ENCODE data around the gene CNOT6L. TPM values are rescaled to one million over a fixed set of nuclear protein-coding genes. Genes with fewer than 3 reads are reported as not detected.
A peak's percentile ranks its signal among the peaks of the same experiment; 100 is the strongest.
"Not testable (repeated sequence)": the region's sequence is repeated elsewhere in the genome, so short reads cannot be mapped to it uniquely, and the experiment has no call there.

Gene CNOT6L
- total RNA-seq, 1 experiment from 2014 or later, result 8.1 TPM

DNA sequence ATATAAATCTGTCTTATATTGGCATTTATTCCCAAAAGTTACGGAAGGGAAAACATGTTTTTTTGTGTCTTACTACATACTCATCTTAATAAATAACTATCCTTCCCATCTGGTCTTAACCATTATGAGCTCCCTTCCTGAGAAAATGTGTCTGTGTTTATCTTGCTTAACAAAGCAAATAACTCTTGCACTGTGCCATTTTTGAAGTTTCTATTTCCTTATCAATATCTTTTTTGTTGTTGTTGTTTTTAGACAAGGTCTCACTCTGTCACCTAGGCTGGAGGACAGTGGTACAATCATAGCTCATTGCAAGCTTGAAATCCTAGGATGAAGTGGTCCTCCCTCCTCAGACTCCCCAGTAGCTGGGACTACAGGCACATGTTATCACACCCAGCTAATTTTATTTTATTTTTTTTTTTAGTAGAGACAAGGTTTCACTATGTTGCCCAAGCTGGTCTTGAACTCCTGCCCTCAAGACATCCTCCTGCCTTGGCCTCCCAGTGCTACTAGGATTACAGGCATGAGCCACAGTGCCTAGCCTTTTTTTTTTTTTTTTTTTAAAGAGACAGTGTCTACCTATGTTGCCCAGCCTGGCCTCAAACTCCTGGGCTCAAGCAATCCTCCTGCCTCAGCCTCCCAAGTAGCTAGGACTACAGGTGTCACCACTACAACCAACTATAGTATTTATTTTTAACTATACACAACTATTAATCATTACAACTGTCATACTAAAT, 36.9 kb downstream of the CNOT6L start:
- no peak for DNase-seq (ENCODE audit: low read depth)

DNA sequence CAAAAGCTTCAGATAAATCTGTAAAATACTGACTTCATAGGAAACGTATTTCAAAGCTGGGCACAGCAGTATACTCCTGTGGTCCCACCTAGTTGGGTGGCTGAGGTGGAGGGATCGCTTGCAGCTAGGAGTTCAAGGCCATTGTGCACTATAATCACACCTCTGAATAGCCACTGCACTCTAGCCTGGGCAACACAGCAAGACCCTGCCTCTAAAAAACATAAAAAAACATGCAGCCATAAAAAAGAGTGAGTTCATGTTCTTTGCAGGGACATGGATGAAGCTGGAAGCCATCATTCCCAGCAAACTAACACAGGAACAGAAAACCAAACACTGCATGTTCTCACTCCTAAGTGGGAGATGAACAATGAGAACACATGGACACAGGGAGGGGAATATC, 38.4 kb downstream of the CNOT6L start:
- not testable (repeated sequence) for DNase-seq (ENCODE audit: low read depth)

- DNase-seq (ENCODE audit: low read depth), result no peak
These were observed 41.9 kb downstream of the CNOT6L start for GRCh38 chr4:77777135-77777807.

GRCh38 chr4:77776182-77777134, 42.7 kb downstream of the CNOT6L start:
- DNase-seq (ENCODE audit: low read depth), result peak; percentile 15

GRCh38 chr4:77773101-77773500, 46.1 kb downstream of the CNOT6L start:
- DNase-seq (ENCODE audit: low read depth), result no peak

GRCh38 chr4:77771566-77771965, 47.6 kb downstream of the CNOT6L start:
- DNase-seq (ENCODE audit: low read depth), result no peak

DNA sequence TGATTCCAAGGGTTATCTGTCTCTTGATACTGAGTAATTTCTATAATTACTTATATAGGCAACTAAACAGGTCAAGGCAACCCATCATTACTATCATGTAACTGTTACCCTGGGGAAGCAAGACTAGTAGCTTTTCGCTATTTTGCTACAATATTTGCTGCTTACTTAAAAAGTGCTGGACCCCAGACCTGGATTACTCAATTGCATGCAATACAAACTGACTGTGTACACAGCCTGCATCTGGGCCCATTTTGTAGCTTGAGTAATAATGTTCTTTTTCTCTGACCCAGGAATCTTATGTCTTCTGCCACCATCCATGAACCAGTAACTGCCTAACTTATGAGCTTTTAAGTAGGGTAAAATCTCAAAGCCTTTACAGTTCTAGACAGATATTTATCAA, 53.4 kb downstream of the CNOT6L start:
- DNase-seq (ENCODE audit: low read depth), result no peak

DNA sequence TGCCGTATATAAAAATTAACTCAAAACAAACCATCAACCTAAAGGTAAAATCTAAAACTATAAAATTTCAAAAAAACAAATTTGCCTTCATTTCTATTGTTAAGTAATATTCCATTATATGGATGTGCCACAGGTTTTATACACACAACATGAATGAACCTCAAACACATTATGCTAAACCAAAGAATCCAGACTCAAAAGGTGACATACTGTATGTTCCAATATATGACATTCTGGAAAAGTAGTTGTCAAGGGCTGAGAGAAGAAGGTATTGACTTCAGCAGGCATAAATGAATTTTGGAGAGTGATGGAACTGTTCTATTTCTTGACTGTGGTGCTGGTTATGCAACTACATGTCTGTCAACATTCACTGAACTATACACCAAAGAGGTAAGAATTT, 56.6 kb downstream of the CNOT6L start:
- no peak for DNase-seq (ENCODE audit: low read depth)

- DNase-seq (ENCODE audit: low read depth), result no peak
These were observed 57.6 kb downstream of the CNOT6L start for GRCh38 chr4:77761595-77761994.

GRCh38 chr4:77758804-77759203, 60.4 kb downstream of the CNOT6L start:
- DNase-seq (ENCODE audit: low read depth), result no peak

DNA sequence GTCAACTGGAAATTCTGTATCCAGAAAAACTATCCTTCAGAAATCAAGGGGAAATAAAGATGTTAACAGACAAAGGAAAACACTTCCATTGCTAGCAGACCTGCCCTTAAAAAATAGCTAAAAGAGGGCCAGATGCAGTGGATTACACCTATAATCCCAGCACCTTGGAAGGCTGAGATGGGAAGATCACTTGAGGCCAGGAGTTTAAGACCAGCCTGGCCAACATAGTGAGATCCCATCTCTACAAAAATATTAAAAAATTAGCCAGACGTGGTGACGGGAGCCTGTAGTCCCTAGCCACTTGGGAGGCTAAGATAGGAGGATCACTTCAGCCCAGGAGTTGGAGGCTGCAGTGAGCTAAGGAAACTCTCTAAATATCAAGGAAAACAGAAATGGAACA, 67.4 kb downstream of the CNOT6L start:
- DNase-seq (ENCODE audit: low read depth), result no peak

- no peak for DNase-seq (ENCODE audit: low read depth)
These were observed 73.4 kb downstream of the CNOT6L start for GRCh38 chr4:77745792-77746191.

DNA sequence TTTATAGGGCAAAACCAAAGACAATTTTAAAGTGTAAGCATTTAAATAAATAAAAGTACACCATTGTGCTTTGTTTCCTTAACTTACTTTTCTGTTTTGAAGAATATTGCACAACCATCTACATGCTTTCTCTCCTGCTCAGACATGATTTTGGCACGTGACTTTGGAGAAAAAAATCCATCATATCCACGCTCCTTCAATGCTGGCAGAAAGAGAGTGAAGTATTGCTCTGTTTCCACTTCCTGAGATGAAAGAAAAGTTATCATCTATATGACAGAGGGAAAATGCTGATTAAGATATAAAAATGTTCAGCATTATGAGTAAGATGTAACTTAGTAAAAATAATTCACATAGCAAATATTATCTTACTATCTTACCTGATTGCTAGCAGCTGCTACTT, 77.1 kb downstream of the CNOT6L start:
- no peak for DNase-seq (ENCODE audit: low read depth)

DNA sequence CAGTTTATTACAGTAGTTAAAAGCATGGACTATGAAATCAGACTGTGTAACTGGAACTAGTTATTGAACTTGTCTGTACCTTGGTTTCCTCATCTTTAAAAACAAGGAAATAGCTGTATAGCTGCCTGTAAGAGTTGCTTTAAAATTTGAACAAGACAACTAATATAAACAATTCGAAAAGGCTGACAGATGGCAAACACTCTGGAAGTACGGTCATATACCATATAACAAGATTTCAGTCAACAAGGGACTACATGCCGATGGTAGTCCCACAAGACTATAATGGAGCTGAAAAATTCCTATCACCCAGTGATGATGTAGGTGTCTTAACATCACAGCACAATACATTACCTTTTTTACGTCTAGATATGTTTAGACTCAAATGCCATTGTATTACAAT, 78.7 kb downstream of the CNOT6L start:
- no peak for DNase-seq (ENCODE audit: low read depth)

DNA sequence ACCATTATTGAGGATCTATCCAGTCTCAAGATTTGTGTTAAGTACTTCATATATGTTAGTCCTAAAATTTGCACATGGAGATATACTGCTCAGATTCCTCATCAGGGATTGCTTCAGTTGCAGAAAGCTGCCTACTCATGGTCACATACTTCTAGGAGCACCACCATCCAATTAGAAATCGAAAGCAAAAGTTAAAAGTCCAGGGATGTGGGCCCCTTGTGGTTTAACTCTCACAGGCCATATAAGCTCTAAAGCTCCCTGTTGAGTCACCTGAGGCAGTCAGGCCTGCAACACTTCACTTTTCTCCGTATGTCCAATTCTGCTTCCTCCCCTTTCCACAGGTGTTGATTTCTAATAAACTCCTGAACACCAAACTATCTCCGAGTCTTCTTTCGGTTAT, 84.2 kb downstream of the CNOT6L start:
- DNase-seq (ENCODE audit: low read depth), result peak; percentile 77

DNA sequence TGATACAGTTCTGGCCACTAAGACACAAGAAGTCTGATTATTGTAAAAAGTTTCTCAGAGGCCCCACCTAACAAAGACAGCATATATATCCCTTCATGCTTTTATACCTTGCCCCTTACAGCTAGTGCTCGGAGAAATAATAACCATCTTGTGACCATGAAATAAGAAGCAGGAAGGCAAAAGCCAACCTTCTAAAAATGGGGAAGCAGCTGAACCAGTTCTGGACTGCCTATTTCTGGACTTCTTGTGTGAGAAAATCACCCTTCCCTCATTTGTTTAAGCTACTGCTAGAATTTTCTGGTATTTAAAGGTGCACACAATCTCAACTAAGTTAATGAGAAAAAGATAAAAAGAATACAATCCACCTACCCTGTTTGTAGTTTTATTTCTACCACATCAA, 87.5 kb downstream of the CNOT6L start:
- no peak for DNase-seq (ENCODE audit: low read depth)

DNA sequence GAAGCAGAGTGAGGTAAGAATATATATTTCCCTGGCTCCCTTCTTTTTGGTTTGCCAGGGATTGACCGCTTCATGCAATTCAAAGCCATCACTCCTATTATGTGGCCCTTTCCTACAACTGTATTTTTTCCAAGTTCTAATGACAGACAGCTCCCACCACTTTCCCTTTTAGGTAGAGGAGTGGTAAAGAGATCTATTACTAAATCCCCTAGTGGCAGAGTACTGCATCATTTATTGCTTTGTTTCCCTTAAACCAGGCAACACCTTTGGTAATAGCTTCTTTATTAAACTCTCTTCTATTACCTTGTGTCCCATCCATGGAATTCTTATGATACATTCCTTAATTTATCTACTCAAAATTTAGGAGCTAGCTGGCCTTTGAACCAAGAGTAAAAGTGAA, 90.7 kb downstream of the CNOT6L start:
- DNase-seq (ENCODE audit: low read depth), result no peak

GRCh38 chr4:77721073-77721472, 98.1 kb downstream of the CNOT6L start:
- no peak for DNase-seq (ENCODE audit: low read depth)

DNA sequence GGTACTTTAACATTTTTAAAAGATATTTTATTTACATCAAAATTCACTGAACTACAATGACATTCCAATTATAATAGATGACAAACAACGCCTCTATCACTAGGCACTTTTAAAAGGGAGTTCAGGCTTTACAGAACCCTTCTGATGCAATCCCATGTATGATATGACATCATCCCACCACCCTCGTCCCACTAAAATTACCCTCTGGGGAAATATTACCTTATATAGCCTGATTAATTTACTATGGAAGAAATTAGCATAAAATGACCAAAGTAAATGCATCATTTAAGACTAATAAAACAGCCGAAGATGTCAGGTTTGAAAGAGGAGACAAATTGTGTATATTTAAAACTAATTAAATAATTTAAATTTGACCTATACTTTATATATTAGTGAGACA, 100.7 kb downstream of the CNOT6L start:
- DNase-seq (ENCODE audit: low read depth), result not testable (repeated sequence)

DNA sequence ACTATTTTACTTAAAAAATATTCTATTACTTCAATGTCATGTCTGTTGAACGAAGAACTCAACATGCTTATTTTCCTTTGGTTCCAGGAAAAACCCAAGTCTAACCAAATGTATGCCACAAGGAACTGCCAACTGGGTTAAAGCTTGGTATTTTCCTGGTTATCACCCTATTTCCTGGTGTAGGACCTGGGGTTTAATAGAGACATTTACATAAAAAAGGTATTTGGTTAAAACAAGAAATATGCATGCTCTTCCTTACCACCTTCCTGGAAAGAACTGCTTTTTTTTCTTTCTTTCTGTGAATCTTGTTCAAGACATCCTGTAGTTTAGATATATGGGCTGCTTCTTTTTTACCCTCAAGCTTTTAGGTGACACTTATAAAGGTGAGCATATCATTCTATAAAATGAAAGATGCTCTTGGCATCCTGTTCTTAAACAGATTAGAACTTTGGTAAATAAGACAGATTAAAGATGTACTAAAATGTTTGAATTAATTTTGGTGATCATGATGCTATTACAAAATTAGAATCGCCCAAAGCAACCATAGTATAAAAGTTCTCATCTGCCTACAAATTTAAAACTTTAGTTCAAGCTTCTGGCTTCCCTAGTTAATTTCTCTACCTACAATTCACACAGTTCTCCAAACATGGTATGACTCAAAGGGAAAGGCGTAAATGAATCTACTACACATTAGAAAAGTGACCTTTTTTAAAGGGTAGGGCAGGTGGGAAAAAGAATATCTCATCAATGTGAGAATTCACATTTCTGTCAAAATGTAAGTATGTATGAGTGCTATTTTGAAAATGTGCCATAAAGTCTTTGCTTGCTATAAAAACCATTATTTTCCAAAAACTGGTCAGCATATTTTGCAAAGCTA, 103.5 kb downstream of the CNOT6L start:
- no peak for DNase-seq (ENCODE audit: low read depth)

DNA sequence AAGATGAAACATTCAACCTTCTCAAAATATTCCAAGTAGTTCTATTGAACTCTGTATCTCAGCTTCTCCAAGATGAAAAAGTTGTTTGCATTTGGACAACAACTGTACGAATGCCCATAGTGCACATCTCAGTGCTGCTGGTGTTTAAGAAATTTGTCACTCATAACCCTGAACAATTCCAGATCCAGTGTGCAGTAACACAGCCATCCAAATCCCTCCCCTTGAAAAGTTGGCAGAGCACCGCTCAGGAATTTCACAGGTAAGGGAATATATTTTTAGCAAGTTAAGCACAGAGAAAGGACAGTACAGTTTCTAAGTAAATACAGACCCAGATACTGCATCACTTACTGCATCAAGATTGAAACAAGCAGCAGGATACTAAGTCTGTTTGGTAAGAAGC, 104.7 kb downstream of the CNOT6L start:
- no peak for DNase-seq (ENCODE audit: low read depth)

All from M059J (cell line).